HepG2 (cell line): Measurements from ENCODE around the gene CADPS2. TPM values are rescaled to one million over a fixed set of nuclear protein-coding genes. Genes with fewer than 3 reads are reported as not detected.

ENCODE experiments used
- ATAC-seq: fragments of 200-7000 bp; cut with Tn5 transposase; 3 replicates; pipeline ENCODE4 v1.9.1; 2020; ENCODE audit warnings: mild to moderate bottlenecking, moderate library complexity
- BruUV-seq: library from RNA; stranded (reverse); fragments of 400-500 nt; replicated peaks from 2 replicates; lab custom pipeline; 2021; lab: Mats Ljungman, UMichigan
- CTCF ChIA-PET: fragments of 300-600 bp; formaldehyde crosslinking; extraction: SDS; loops from one replicate; lab custom pipeline; 2021; ENCODE audit warnings: low total read pairs, inconsistent platforms, low intra/inter-chr PET ratio; lab: Yijun Ruan, JAX
- POLR2A ChIA-PET: fragments of 350-600 bp; sonication (Branson Sonifier 250); formaldehyde crosslinking; loops from one replicate; lab custom pipeline; 2020; ENCODE audit warnings: antibody characterized with exemption, inconsistent platforms; lab: Yijun Ruan, JAX
- DNase-seq: peaks from one replicate; pipeline ENCODE4 v3.0.0-alpha.2; 2015; ENCODE audit warnings: low spot score
- FAIRE-seq: peaks from 3 replicates; lab custom pipeline; 2011; peaks lifted over from hg19 to GRCh38; lab: Jason Lieb, UNC
- H2AFZ ChIP-seq: one replicate; pipeline ENCODE4 v1.6.1; 2011; ENCODE audit warnings: low read length, inconsistent platforms
- H3K27ac ChIP-seq: fragments of 300-600 bp; 3 replicates; pipeline ENCODE4 v1.8.0; 2011; ENCODE audit warnings: mixed run types, mild to moderate bottlenecking, mixed read lengths, low read length, inconsistent platforms; ENCODE audit not compliant: insufficient read depth; ENCODE audit errors: extremely low read length
- H3K27me3 ChIP-seq, 2 experiments: fragments of 200-600 bp in 1 of 2; 2 replicates in 1 of 2; 3 replicates in 1 of 2; pipeline versions ENCODE4 v1.6.0 to v1.8.0; 2011; ENCODE audit warnings: low read length in 2 of 2, mild to moderate bottlenecking in 2 of 2, moderate library complexity in 2 of 2, inconsistent platforms in 1 of 2; ENCODE audit not compliant: insufficient read depth in 2 of 2, control insufficient read depth in 1 of 2
- H3K36me3 ChIP-seq, 2 experiments: fragments of 200-600 bp in 1 of 2; replicated peaks in 1 of 2; 2 replicates in 1 of 2; 3 replicates in 1 of 2; pipeline versions ENCODE4 v1.5.1 to v1.8.0; 2011; ENCODE audit warnings: low read length in 2 of 2, inconsistent platforms in 1 of 2; ENCODE audit not compliant: insufficient read depth in 2 of 2, control insufficient read depth in 1 of 2
- H3K4me1 ChIP-seq: 2 replicates; pipeline ENCODE4 v1.5.1; 2012; ENCODE audit warnings: low read length, inconsistent platforms; ENCODE audit not compliant: insufficient read depth
- H3K4me2 ChIP-seq: 2 replicates; pipeline ENCODE4 v1.6.0; 2011; ENCODE audit warnings: low read depth, low read length, inconsistent platforms
- H3K4me3 ChIP-seq, 3 experiments: fragments of 200-600 bp in 1 of 3; sonication (generic), shearing (Covaris generic) in 1 of 3; replicated peaks in 1 of 3; 2 replicates each; pipeline ENCODE4 v1.5.1; 2011 to 2016; ENCODE audit warnings: low read length in 3 of 3, inconsistent platforms in 2 of 3, low read depth in 2 of 3, mild to moderate bottlenecking in 2 of 3, control low read depth in 1 of 3, mixed read lengths in 1 of 3; ENCODE audit not compliant: insufficient read depth in 1 of 3
- H3K79me2 ChIP-seq: one replicate; pipeline ENCODE4 v1.6.1; 2011; ENCODE audit warnings: low read length, inconsistent platforms; ENCODE audit not compliant: insufficient read depth
- H3K9ac ChIP-seq: 2 replicates; pipeline ENCODE4 v1.6.0; 2011; ENCODE audit warnings: mild to moderate bottlenecking, low read depth, low read length, inconsistent platforms; ENCODE audit not compliant: insufficient read depth
- H3K9me3 ChIP-seq: 2 replicates; pipeline ENCODE4 v1.5.1; 2012; ENCODE audit warnings: mild to moderate bottlenecking, low read length
- H4K20me1 ChIP-seq: 2 replicates; pipeline ENCODE4 v1.6.0; 2011; ENCODE audit warnings: inconsistent platforms, mild to moderate bottlenecking, low read length, moderate library complexity; ENCODE audit not compliant: insufficient read depth
- HDAC1 ChIP-seq: sonication (generic); formaldehyde crosslinking; IDR thresholded peaks from 2 replicates; pipeline ENCODE4 v1.5.1; 2020; ENCODE audit warnings: mild to moderate bottlenecking, missing genetic modification reagents
- KLF13 ChIP-seq: sonication (generic); formaldehyde crosslinking; IDR thresholded peaks from 2 replicates; pipeline ENCODE4 v1.4.0; 2020; ENCODE audit warnings: mild to moderate bottlenecking, missing genetic modification reagents
- MEF2D ChIP-seq: sonication (generic); formaldehyde crosslinking; IDR thresholded peaks from 2 replicates; pipeline ENCODE4 v1.5.1; 2020; ENCODE audit warnings: mild to moderate bottlenecking, missing genetic modification reagents
- MLXIP ChIP-seq: sonication (generic); formaldehyde crosslinking; IDR thresholded peaks from 2 replicates; pipeline ENCODE4 v1.9.0; 2021; ENCODE audit warnings: missing genetic modification reagents, borderline replicate concordance
- SCMH1 ChIP-seq: sonication (generic); formaldehyde crosslinking; IDR thresholded peaks from 2 replicates; pipeline ENCODE4 v1.9.0; 2021; ENCODE audit warnings: missing genetic modification reagents, mild to moderate bottlenecking, borderline replicate concordance
- SRSF4 ChIP-seq: fragments of 200-400 bp; formaldehyde crosslinking; IDR thresholded peaks from one replicate; pipeline ENCODE4 v1.6.1; 2018; ENCODE audit warnings: mild to moderate bottlenecking, low read depth, low read length, moderate library complexity; ENCODE audit not compliant: poor library complexity, severe bottlenecking
- ZFP37 ChIP-seq: sonication (generic); formaldehyde crosslinking; IDR thresholded peaks from 2 replicates; pipeline ENCODE4 v1.4.0; 2020; ENCODE audit warnings: missing genetic modification reagents, borderline replicate concordance
- ZNF784 ChIP-seq: sonication (generic); formaldehyde crosslinking; IDR thresholded peaks from 2 replicates; pipeline ENCODE4 v1.5.1; 2020; ENCODE audit warnings: missing genetic modification reagents, mild to moderate bottlenecking, borderline replicate concordance
- ZNF839 ChIP-seq: sonication (generic); formaldehyde crosslinking; IDR thresholded peaks from 2 replicates; pipeline ENCODE4 v1.4.0; 2020; ENCODE audit warnings: missing genetic modification reagents, mild to moderate bottlenecking, borderline replicate concordance
- WGBS: methylation state at CpG from one replicate; pipeline ENCODE4 v1.1.6; 2017; ENCODE audit warnings: low lambda C conversion rate; 5-methylcytosine and 5-hydroxymethylcytosine counted together
- in situ Hi-C: cut with HindIII; loops from 2 replicates; pipeline ENCODE4 v1.10.0; 2017; ENCODE audit warnings: low pct_unique_long_range_greater_than_20kb; ENCODE audit not compliant: extremely low pct_ligation_motif_present
- intact Hi-C: fragments of 100-400 bp; cut with micrococcal nuclease; formaldehyde crosslinking; loops from one replicate; pipeline ENCODE4 v1.10.0; 2022; ENCODE audit not compliant: unreplicated experiment
- polyA plus RNA-seq, 8 experiments: library from polyadenylated mRNA; depleted of rRNA in 3 of 8; stranded (reverse) in 7 of 8; unstranded in 1 of 8; fragments of >200 nt; fragmentation: Illumina TruSeq in 4 of 8; extraction: Trizol in 4 of 8; gene quantifications; 2 replicates each; pipeline versions ENCODE4 v1.2.1 to v1.2.3, GENCODE V29; 2011 to 2016; ENCODE audit warnings: low read depth in 4 of 8, missing spikeins in 1 of 8, mixed read lengths in 1 of 8; ENCODE audit not compliant: insufficient read depth in 1 of 8
- total RNA-seq, 5 experiments: library from RNA; depleted of rRNA; stranded (reverse); fragments of >200 nt; fragmentation: Illumina TruSeq; extraction: Trizol; gene quantifications; 2 replicates each; pipeline ENCODE4 v1.2.3, GENCODE V29; 2016; ENCODE audit warnings: low read depth in 1 of 5

The CADPS2 gene
- total and polyA plus RNA-seq, 2 of the 13 experiments (the other 11 are each of a cell fraction or from before 2014, with no cell fraction given), result 17.6 to 43.8 TPM

- Histone ChIP-seq H3K4me3 (no peak overlapping the region), H3K27me3 (no peaks in the 10 kb centered on the region), H2AFZ (no peak overlapping the region), H3K79me2 (no peaks in the 10 kb centered on the region), H3K27ac (no peak overlapping the region), H3K4me1 (peaks cover 48% of the 10 kb centered on the region), H3K36me3 (no peaks in the 10 kb centered on the region), H3K9me3 (no peaks in the 10 kb centered on the region), H3K9ac (no peak overlapping the region), H4K20me1 (no peaks in the 10 kb centered on the region), H3K4me2 (no peak overlapping the region)
- ATAC-seq (no peak), DNase-seq (no peak), FAIRE-seq (no peak)
- BruUV-seq, result no TSS peak
- in situ Hi-C loops, result no loop called here
- intact Hi-C loops, result no loop called here
- ChIA-PET POLR2A (no interaction called here), CTCF (no interaction called here)
- TF ChIP-seq ZNF784 (CRISPR knock-in tag), result no peak
- TF ChIP-seq KLF13 (CRISPR knock-in tag), result no peak
- TF ChIP-seq SCMH1, result no peak
- TF ChIP-seq ZNF839 (CRISPR knock-in tag), result no peak
- 94% methylated on average over 1 of the region's 1 CpG for WGBS
Observed at GRCh38 chr7:122677149-122677548, 209.1 kb downstream of the CADPS2 start.

GRCh38 chr7:122676466-122676865, 209.8 kb downstream of the CADPS2 start:
- Histone ChIP-seq H3K4me3 (no peak overlapping the region), H3K36me3 (no peaks in the 10 kb centered on the region), H3K27ac (no peak overlapping the region), H3K4me2 (no peak overlapping the region), H3K9ac (no peak overlapping the region), H3K79me2 (no peaks in the 10 kb centered on the region), H2AFZ (no peak overlapping the region), H3K9me3 (no peaks in the 10 kb centered on the region), H3K27me3 (no peaks in the 10 kb centered on the region), H3K4me1 (peaks cover 42% of the 10 kb centered on the region), H4K20me1 (no peaks in the 10 kb centered on the region)
- ChIA-PET CTCF (no interaction called here), POLR2A (interaction anchor here (1.1 kb wide), 1 partner anchor 209 kb away, joined by 5 read pairs; the partner anchor contains the start of gene CADPS2)
- WGBS, result 97% methylated on average over 2 of the region's 2 CpGs
- intact Hi-C loops (no loop called here), in situ Hi-C loops (no loop called here)
- no peak for ATAC-seq
- BruUV-seq, result no TSS peak
- TF ChIP-seq MLXIP (no peak), SRSF4 (no peak), ZFP37 (CRISPR knock-in tag) (no peak), HDAC1 (CRISPR knock-in tag) (no peak), MEF2D (CRISPR knock-in tag) (no peak)
- DNase-seq, result no peak
- FAIRE-seq, result no peak
